ENCODE measurements around the gene TMED1. TPM values are rescaled to one million over a fixed set of nuclear protein-coding genes. Genes with fewer than 3 reads are reported as not detected.

TMED1 gene
- total RNA-seq, 1 donor from 2014 or later: 27.0 TPM

- Histone ChIP-seq H3K36me3 (no peaks in the 10 kb centered on the region), H3F3A (ENCODE audit: low read depth) (no peaks in the 10 kb centered on the region), H4K20me1 (ENCODE audit: low read depth) (no peaks in the 10 kb centered on the region), H3K4me1 (no peaks in the 10 kb centered on the region), H3K4me3 (no peak overlapping the region), H3K4me2 (no peak overlapping the region), H3K9me3 (ENCODE audit: low read depth) (no peaks in the 10 kb centered on the region), H3K27me3 (no peaks in the 10 kb centered on the region), H2AFZ (replicated peaks) (no peak overlapping the region), H3K27ac (no peak overlapping the region), H3K79me2 (ENCODE audit: low read depth) (no peaks in the 10 kb centered on the region), H3K9ac (no peak overlapping the region)
- no peak for TF ChIP-seq EZH2phosphoT487 (IDR thresholded peaks at IDR 0.05)
- no peak for TF ChIP-seq EZH2 (IDR thresholded peaks at IDR 0.05)
- TF ChIP-seq, protein P1, sequence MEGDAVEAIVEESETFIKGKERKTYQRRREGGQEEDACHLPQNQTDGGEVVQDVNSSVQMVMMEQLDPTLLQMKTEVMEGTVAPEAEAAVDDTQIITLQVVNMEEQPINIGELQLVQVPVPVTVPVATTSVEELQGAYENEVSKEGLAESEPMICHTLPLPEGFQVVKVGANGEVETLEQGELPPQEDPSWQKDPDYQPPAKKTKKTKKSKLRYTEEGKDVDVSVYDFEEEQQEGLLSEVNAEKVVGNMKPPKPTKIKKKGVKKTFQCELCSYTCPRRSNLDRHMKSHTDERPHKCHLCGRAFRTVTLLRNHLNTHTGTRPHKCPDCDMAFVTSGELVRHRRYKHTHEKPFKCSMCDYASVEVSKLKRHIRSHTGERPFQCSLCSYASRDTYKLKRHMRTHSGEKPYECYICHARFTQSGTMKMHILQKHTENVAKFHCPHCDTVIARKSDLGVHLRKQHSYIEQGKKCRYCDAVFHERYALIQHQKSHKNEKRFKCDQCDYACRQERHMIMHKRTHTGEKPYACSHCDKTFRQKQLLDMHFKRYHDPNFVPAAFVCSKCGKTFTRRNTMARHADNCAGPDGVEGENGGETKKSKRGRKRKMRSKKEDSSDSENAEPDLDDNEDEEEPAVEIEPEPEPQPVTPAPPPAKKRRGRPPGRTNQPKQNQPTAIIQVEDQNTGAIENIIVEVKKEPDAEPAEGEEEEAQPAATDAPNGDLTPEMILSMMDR (IDR thresholded peaks at IDR 0.05): no peak
- no peaks in the 10 kb centered on the region for H3K4me1 Mint-ChIP-seq
- H3K27me3 Mint-ChIP-seq (ENCODE audit: insufficient read depth, low read depth): peaks cover 7% of the 10 kb centered on the region
- no peak for DNase-seq (ENCODE audit: low spot score)
- no peak overlapping the region for H3K4me3 Mint-ChIP-seq
- H3K9me3 Mint-ChIP-seq: no peaks in the 10 kb centered on the region
- peaks cover 19% of the 10 kb centered on the region for H3K36me3 Mint-ChIP-seq
- H3K27ac Mint-ChIP-seq: peak overlapping the region; percentile 66
Observed at GRCh38 chr19:10819124-10820060, 16.6 kb downstream of the TMED1 start.

GRCh38 chr19:10818301-10819123 is 17.5 kb downstream of the TMED1 start:
- Histone ChIP-seq H3K27me3 (no peaks in the 10 kb centered on the region), H4K20me1 (ENCODE audit: low read depth) (no peaks in the 10 kb centered on the region), H3K36me3 (no peaks in the 10 kb centered on the region), H3F3A (ENCODE audit: low read depth) (no peaks in the 10 kb centered on the region), H3K79me2 (ENCODE audit: low read depth) (no peaks in the 10 kb centered on the region), H3K27ac (no peak overlapping the region), H3K9me3 (ENCODE audit: low read depth) (no peaks in the 10 kb centered on the region), H3K4me1 (no peaks in the 10 kb centered on the region), H3K9ac (no peak overlapping the region), H3K4me3 (no peak overlapping the region), H3K4me2 (no peak overlapping the region), H2AFZ (replicated peaks) (no peak overlapping the region)
- Mint-ChIP-seq H3K4me3 (no peak overlapping the region), H3K27me3 (ENCODE audit: insufficient read depth, low read depth) (peaks cover 7% of the 10 kb centered on the region), H3K27ac (no peak overlapping the region), H3K4me1 (no peaks in the 10 kb centered on the region), H3K36me3 (peaks cover 19% of the 10 kb centered on the region), H3K9me3 (no peaks in the 10 kb centered on the region)
- no peak for DNase-seq (ENCODE audit: low spot score)
- TF ChIP-seq, protein P1 (IDR thresholded peaks at IDR 0.05): no peak
- TF ChIP-seq EZH2 (IDR thresholded peaks at IDR 0.05): no peak

DNA sequence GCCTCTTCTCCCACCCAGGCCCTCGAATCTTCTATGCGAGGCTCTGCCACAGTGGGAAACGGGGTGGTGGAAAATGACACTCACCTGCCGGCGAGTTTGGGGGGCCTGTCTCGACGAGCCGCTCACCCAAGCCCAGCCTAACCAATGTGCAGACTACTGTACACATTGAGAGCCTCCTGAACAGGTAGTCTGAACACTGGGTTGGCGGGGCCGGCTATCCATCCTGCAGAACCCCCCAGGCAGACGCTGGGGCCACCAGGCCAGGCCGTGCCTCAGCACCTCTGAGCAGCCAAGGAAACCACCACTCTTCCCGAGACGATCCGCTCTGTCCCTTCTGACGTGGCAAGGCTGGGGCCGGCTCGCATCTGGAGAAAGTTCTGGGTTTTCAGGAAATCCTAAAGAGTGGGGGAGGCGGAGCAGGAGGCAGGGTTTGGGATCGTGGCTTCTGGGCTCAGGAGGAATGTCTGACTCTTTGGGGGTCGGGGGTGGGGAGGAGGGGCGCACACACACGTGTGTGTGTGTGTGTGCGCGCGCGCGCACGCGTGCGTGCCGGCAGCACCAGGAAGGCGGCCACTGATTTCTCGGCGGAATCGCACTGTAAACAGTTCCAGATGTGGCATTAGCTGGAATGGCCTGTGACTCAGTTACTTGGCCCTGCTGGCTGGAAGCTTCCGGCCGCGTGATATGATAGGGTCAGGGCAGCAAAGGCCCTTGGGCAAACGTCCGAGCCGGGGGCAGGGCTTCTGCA is 18.5 kb downstream of the TMED1 start:
- H3K27ac ChIP-seq: no peak overlapping the region
- no peaks in the 10 kb centered on the region for H3K9me3 ChIP-seq (ENCODE audit: low read depth)
- H3K4me1 Mint-ChIP-seq: no peaks in the 10 kb centered on the region
- no peaks in the 10 kb centered on the region for H3K27me3 ChIP-seq
- TF ChIP-seq EZH2phosphoT487 (IDR thresholded peaks at IDR 0.05) (no peak), EZH2 (IDR thresholded peaks at IDR 0.05) (no peak)
- TF ChIP-seq, protein P1 (IDR thresholded peaks at IDR 0.05): no peak
- H3K4me3 Mint-ChIP-seq: no peak overlapping the region
- H3K27me3 Mint-ChIP-seq (ENCODE audit: insufficient read depth, low read depth): peaks cover 7% of the 10 kb centered on the region
- no peaks in the 10 kb centered on the region for H3K4me1 ChIP-seq
- no peaks in the 10 kb centered on the region for H3F3A ChIP-seq (ENCODE audit: low read depth)
- no peak overlapping the region for H3K9ac ChIP-seq
- peaks cover 22% of the 10 kb centered on the region for H3K36me3 Mint-ChIP-seq
- DNase-seq (ENCODE audit: low spot score): no peak
- no peak overlapping the region for H3K4me2 ChIP-seq
- H3K9me3 Mint-ChIP-seq: no peaks in the 10 kb centered on the region
- H3K4me3 ChIP-seq: no peak overlapping the region
- no peaks in the 10 kb centered on the region for H3K79me2 ChIP-seq (ENCODE audit: low read depth)
- H2AFZ ChIP-seq (replicated peaks): no peak overlapping the region
- no peaks in the 10 kb centered on the region for H3K36me3 ChIP-seq
- H4K20me1 ChIP-seq (ENCODE audit: low read depth): no peaks in the 10 kb centered on the region
- H3K27ac Mint-ChIP-seq: peak overlapping the region; percentile 17
